ENCODE data around the gene TSPAN5. TPM values are rescaled to one million over a fixed set of nuclear protein-coding genes. Genes with fewer than 3 reads are reported as not detected.

The TSPAN5 gene
- polyA plus RNA-seq, 1 donor from 2014 or later: 18.8 TPM

DNA sequence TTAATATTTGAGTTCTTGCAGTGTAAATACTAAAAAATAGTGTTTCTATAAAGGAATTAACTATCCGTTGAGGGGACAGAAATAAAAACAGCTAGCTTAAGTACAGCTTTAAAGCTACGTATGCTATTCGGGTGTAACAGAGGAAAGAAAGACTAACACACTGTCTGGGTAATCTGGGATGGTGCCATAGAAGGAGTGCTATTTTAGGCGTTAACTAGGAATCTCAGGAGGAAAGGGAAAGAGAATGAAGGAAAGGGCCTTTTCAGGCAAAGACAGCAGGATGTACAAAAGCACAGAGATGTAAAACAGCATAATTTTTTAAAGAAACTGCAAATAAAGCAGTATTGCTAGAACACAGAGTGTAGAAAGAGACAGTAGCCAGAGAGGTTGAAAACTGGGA lies 235.4 kb downstream of the TSPAN5 start:
- Histone ChIP-seq H3K79me2 (replicated peaks; ENCODE audit: insufficient read depth, low read length) (no peaks in the 10 kb centered on the region), H3K27ac (ENCODE audit: low read length) (no peak overlapping the region), H3K9me2 (ENCODE audit: insufficient read depth, low read length) (no peaks in the 10 kb centered on the region), H3K36me3 (ENCODE audit: insufficient read depth, low read length) (no peaks in the 10 kb centered on the region), H4K20me1 (ENCODE audit: insufficient read depth) (no peaks in the 10 kb centered on the region), H3K9me3 (ENCODE audit: low read length) (no peaks in the 10 kb centered on the region), H3F3A (ENCODE audit: insufficient read depth, low read length, poor library complexity, severe bottlenecking) (no peaks in the 10 kb centered on the region), H3K9ac (ENCODE audit: low read length) (no peak overlapping the region), H3K4me3 (ENCODE audit: low read length) (no peak overlapping the region), H2AFZ (ENCODE audit: low read depth, low read length) (no peak overlapping the region), H3K4me2 (ENCODE audit: low read length) (no peak overlapping the region), H3K27me3 (ENCODE audit: insufficient read depth, low read depth, low read length) (no peaks in the 10 kb centered on the region)
- TF ChIP-seq CTCF (IDR thresholded peaks at IDR 0.05; ENCODE audit: poor library complexity, severe bottlenecking) (no peak), TAF1 (IDR thresholded peaks at IDR 0.05; ENCODE audit: low read depth) (no peak), SMC3 (conservative IDR thresholded peaks at IDR 0.05; ENCODE audit: poor library complexity) (no peak), RAD21 (conservative IDR thresholded peaks at IDR 0.05) (no peak), POLR2AphosphoS5 (IDR thresholded peaks at IDR 0.05) (no peak), EZH2 (IDR thresholded peaks at IDR 0.05; ENCODE audit: borderline replicate concordance, insufficient read depth, low read length, poor library complexity, severe bottlenecking) (no peak), EP300 (conservative IDR thresholded peaks at IDR 0.05; ENCODE audit: poor library complexity, severe bottlenecking) (no peak)
- TF ChIP-seq, protein P1, sequence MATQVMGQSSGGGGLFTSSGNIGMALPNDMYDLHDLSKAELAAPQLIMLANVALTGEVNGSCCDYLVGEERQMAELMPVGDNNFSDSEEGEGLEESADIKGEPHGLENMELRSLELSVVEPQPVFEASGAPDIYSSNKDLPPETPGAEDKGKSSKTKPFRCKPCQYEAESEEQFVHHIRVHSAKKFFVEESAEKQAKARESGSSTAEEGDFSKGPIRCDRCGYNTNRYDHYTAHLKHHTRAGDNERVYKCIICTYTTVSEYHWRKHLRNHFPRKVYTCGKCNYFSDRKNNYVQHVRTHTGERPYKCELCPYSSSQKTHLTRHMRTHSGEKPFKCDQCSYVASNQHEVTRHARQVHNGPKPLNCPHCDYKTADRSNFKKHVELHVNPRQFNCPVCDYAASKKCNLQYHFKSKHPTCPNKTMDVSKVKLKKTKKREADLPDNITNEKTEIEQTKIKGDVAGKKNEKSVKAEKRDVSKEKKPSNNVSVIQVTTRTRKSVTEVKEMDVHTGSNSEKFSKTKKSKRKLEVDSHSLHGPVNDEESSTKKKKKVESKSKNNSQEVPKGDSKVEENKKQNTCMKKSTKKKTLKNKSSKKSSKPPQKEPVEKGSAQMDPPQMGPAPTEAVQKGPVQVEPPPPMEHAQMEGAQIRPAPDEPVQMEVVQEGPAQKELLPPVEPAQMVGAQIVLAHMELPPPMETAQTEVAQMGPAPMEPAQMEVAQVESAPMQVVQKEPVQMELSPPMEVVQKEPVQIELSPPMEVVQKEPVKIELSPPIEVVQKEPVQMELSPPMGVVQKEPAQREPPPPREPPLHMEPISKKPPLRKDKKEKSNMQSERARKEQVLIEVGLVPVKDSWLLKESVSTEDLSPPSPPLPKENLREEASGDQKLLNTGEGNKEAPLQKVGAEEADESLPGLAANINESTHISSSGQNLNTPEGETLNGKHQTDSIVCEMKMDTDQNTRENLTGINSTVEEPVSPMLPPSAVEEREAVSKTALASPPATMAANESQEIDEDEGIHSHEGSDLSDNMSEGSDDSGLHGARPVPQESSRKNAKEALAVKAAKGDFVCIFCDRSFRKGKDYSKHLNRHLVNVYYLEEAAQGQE (IDR thresholded peaks at IDR 0.05; ENCODE audit: borderline replicate concordance): no peak

DNA sequence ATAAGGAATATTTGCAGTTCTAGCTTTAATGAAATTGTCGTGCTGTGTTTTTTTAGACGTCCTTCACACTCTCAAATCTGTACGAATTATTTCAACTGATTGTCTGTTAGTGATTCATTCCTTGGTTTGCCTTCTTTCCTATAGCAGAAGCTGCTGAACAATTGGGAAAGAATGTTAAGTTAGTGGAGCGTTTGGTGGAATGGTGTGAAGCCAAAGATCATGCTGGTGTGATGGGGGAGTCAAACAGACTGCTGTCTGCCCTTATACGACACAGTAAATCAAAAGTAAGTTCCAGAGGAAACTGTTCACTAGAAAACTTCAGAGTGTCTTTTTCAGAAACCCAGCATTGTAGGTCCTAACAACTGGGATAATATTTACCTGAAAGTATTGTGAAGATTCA lies 237.3 kb downstream of the TSPAN5 start:
- no peaks in the 10 kb centered on the region for H3F3A ChIP-seq (ENCODE audit: insufficient read depth, low read length, poor library complexity, severe bottlenecking)
- H3K4me3 ChIP-seq (ENCODE audit: low read length): no peak overlapping the region
- H2AFZ ChIP-seq (ENCODE audit: low read depth, low read length): no peak overlapping the region
- no peaks in the 10 kb centered on the region for H4K20me1 ChIP-seq (ENCODE audit: insufficient read depth)
- TF ChIP-seq POLR2AphosphoS5 (IDR thresholded peaks at IDR 0.05): no peak
- no peak for TF ChIP-seq CTCF (IDR thresholded peaks at IDR 0.05; ENCODE audit: poor library complexity, severe bottlenecking)
- no peak for TF ChIP-seq SMC3 (conservative IDR thresholded peaks at IDR 0.05; ENCODE audit: poor library complexity)
- no peak overlapping the region for H3K4me2 ChIP-seq (ENCODE audit: low read length)
- no peaks in the 10 kb centered on the region for H3K36me3 ChIP-seq (ENCODE audit: insufficient read depth, low read length)
- H3K27ac ChIP-seq (ENCODE audit: low read length): no peak overlapping the region
- no peaks in the 10 kb centered on the region for H3K9me2 ChIP-seq (ENCODE audit: insufficient read depth, low read length)
- no peaks in the 10 kb centered on the region for H3K27me3 ChIP-seq (ENCODE audit: insufficient read depth, low read depth, low read length)
- no peak overlapping the region for H3K9ac ChIP-seq (ENCODE audit: low read length)
- H3K9me3 ChIP-seq (ENCODE audit: low read length): no peaks in the 10 kb centered on the region
- no peaks in the 10 kb centered on the region for H3K79me2 ChIP-seq (replicated peaks; ENCODE audit: insufficient read depth, low read length)

Data from neural cell (in vitro differentiated cells).